KBM-7 (cell line): ENCODE results near the gene GRAMD2A.

Experiments
- DNase-seq: peaks from one replicate; pipeline ENCODE4 v3.0.0-alpha.2; 2015
- in situ Hi-C: fragments of 300-500 bp; cut with MboI; formaldehyde crosslinking; loops from 2 replicates; pipeline ENCODE4 v1.14.3; 2020; ENCODE audit warnings: low sequenced_read_pairs, low pct_unique_long_range_greater_than_20kb, mixed read lengths

GRAMD2A gene

GRCh38 chr15:72197460-72198355 is at the start of gene GRAMD2A:
GRAMD2A (minus strand) TSS chr15:72197787.
- no peak for DNase-seq

GRCh38 chr15:72242775-72243370 is 45.3 kb upstream of the GRAMD2A start:
- DNase-seq = no peak
- in situ Hi-C loops = no loop called here

More at GRCh38 chr15:72197460-72198355, at the start of gene GRAMD2A:
- in situ Hi-C loops = no loop called here

GRCh38 chr15:72239652-72240051 is 42.1 kb upstream of the GRAMD2A start:
- DNase-seq = no peak
- in situ Hi-C loops = no loop called here

- DNase-seq = no peak
- in situ Hi-C loops = no loop called here
These were observed 41.0 kb upstream of the GRAMD2A start for GRCh38 chr15:72238586-72238985.

GRCh38 chr15:72237853-72238224 is 40.3 kb upstream of the GRAMD2A start:
- no peak for DNase-seq
- in situ Hi-C loops = no loop called here

- peak; percentile 97 for DNase-seq
- in situ Hi-C loops = no loop called here
These were observed 39.7 kb upstream of the GRAMD2A start for GRCh38 chr15:72237029-72237852.

- no peak for DNase-seq
- in situ Hi-C loops = no loop called here
These were observed 38.9 kb upstream of the GRAMD2A start for GRCh38 chr15:72236381-72237003.

GRCh38 chr15:72235298-72235697 is 37.7 kb upstream of the GRAMD2A start:
- DNase-seq = no peak
- in situ Hi-C loops = no loop called here

- in situ Hi-C loops = no loop called here
- no peak for DNase-seq
These were observed 36.2 kb upstream of the GRAMD2A start for GRCh38 chr15:72233769-72234168.

- DNase-seq = peak; percentile 59
- in situ Hi-C loops = no loop called here
These were observed 34.4 kb upstream of the GRAMD2A start for GRCh38 chr15:72231833-72232478.

- in situ Hi-C loops = no loop called here
- peak; percentile 99 for DNase-seq
These were observed 33.7 kb upstream of the GRAMD2A start, which contains the start of gene PKM for GRCh38 chr15:72231066-72231832. PKM (minus strand) TSS chr15:72231190; CDS start chr15:72219097, 12,093 bp downstream.

- in situ Hi-C loops = no loop called here
- DNase-seq = peak; percentile 94
These were observed 32.8 kb upstream of the GRAMD2A start for GRCh38 chr15:72230197-72231065.

- no peak for DNase-seq
- in situ Hi-C loops = no loop called here
These were observed 32.3 kb upstream of the GRAMD2A start for GRCh38 chr15:72229947-72230196.

GRCh38 chr15:72229076-72229946 is 31.7 kb upstream of the GRAMD2A start:
- peak; percentile 49 for DNase-seq
- in situ Hi-C loops = no loop called here

GRCh38 chr15:72227720-72228119 is 30.1 kb upstream of the GRAMD2A start:
- in situ Hi-C loops = no loop called here
- DNase-seq = no peak

- in situ Hi-C loops = no loop called here
- DNase-seq = no peak
These were observed 29.6 kb upstream of the GRAMD2A start for GRCh38 chr15:72227192-72227586.

GRCh38 chr15:72223278-72223677 is 25.7 kb upstream of the GRAMD2A start:
- in situ Hi-C loops = no loop called here
- DNase-seq = no peak
